GM20431 (cell line): ENCODE measurements around the gene KYAT1.
"Not testable (repeated sequence)": the region's sequence is repeated elsewhere in the genome, so short reads cannot be mapped to it uniquely, and the experiment has no call there.

Experiments used
- in situ Hi-C: fragments of 300-500 bp; cut with MseI, MboI; formaldehyde crosslinking; loops from one replicate; pipeline ENCODE4 v1.15.0; 2020; ENCODE audit warnings: low sequenced_read_pairs; ENCODE audit not compliant: unreplicated experiment

KYAT1 gene

GRCh38 chr9:128845186-128845931 lies 36.4 kb downstream of the KYAT1 start:
- in situ Hi-C loops: no loop called here

DNA sequence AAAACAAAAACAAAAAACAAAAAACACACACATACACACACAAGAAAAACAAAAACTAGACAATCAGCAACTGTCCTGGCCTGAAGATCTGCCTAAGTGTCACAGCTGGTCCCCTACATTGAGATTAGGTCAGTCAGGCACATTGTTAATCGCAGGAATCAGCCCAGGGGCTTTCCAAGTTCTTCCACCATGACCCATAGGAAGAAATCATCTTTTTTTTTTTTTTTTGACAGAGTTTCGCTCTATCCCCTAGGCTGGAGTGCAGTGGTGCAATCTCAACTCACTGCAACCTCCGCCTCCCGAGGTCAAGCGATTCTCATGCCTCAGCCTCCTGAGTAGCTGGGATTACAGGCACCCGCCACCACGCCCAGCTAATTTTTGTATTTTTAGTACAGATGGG lies 38.6 kb downstream of the KYAT1 start:
- in situ Hi-C loops: not testable (repeated sequence)

GRCh38 chr9:128841694-128842492 lies 39.9 kb downstream of the KYAT1 start:
- in situ Hi-C loops: no loop called here

DNA sequence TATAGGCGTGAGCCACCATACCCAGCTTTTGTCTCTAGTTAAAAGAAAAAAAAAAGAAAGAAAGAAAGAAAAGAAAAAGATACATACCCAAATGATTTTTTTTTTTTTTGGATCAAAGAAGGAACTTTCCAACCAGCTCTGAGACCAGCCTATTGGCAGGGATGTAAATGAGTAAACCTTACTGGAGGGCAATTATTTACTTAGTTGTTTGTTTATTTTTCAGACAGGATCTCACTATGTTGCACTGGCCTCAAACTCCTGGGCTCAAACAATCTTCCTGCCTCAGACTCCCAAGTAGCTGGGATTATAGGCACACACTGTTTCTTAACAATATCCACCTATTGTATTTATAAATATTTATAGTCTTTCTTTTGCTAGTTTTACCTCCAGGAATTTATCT lies 41.2 kb downstream of the KYAT1 start:
- in situ Hi-C loops: no loop called here

- in situ Hi-C loops: no loop called here
Observed at GRCh38 chr9:128838338-128838737, 43.4 kb downstream of the KYAT1 start.

GRCh38 chr9:128836509-128837145 lies 45.1 kb downstream of the KYAT1 start:
- in situ Hi-C loops: no loop called here

DNA sequence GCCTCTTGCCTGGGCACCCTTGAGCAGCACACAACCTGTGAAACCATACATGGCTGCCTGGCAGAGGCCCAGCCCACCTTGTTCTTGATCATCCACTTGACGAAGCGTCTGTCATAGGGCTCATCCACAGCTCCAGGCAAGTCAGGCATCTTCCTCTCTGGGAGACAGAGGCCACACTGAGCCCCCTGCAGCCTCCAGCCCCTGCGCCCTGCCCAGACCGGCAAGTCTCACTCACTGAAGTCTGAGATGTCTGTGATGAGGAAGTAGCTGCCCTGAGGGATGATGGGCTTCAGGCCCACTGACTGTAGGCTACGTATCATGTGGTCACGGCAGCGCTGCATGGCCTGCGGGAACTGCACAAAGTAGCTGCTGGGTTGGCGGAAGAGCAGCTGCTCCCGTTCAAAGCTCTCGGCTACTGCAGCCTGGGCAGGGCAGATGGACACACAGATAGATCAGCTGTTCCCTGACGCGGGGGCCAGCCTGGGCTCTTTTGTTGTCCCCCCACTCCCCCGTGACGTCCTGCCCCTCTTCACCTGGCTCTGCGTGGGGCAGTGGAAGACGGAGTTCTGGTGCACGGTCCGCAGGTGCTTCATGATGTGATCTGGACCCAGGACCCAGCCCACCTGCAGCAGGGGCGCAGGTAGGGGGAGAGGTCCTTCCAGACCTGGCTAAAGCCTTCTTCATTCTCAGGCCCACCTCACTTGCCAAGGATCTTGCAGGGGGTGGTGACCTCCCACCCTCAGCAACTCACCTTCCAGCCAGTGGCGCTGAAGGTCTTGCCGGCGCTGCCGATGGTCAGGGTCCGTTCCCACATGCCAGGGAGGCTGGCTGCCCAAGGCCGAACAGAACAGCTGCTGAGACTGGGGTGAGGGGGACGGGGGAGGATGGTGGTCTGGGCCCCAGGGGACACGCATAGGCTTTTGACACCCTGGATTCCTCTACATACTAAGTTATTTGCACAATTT lies 46.2 kb downstream of the KYAT1 start:
- in situ Hi-C loops: no loop called here

DNA sequence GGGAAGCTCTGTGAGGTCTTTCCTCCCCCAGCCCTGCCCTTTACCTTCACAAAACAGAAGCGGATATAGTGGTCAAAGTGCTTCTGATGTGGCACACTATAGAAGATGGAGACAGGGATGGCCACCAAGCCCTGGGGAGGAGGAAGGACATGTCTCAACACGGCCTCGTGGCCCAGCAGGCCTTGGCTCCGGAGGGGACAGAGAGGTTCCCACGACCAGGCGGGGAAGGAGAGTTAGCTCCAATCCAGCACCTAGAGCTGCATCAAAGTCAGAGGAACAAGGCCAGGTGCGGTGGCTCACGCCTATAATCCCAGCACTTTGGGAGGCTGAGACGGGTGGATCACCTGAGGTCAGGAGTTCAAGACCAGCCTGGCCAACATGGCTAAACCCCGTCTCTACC lies 48.1 kb downstream of the KYAT1 start:
- in situ Hi-C loops: no loop called here

GRCh38 chr9:128829477-128830251 lies 52.1 kb downstream of the KYAT1 start, which contains the start of gene SPOUT1:
Gene SPOUT1 (minus strand): TSS chr9:128829794. CDS start chr9:128829780, 14 bp downstream.
- in situ Hi-C loops: no loop called here

DNA sequence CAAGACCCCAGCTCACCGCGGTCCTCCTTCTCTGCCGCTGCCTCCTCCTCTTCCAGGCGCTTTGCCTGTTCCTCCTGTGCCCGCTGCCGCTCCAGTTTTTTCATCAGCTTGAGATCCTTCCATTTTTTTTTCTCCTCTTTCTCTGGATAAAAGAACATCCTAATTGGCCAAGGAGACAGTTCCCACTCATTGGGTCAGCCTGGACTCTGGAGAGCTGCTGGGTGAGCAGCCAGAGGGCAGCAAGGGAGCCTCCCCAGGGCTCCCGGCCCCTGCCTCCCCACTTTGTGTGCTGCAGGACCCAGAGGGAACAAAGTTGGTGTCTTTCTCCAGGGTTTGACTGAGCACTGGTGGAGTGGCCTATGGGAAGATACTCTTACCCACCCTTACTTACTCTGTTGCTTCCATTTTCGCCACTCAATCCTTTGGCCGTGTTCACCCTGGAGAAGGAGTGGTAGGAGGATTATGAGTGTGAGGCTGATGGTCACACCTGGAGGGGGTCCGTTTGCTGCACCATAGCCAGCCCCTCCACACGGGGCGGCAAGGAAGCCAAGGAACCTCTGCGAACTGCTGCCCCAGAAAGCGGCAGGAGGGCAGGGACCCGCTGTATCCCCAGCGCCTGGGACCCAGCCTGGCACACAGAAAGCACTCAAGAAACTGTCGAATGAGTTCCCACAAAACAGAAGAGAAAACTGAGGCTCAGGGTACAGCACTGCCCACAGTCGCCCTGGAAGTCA lies 52.9 kb downstream of the KYAT1 start:
- in situ Hi-C loops: no loop called here

GRCh38 chr9:128828267-128828666 lies 53.5 kb downstream of the KYAT1 start:
- in situ Hi-C loops: no loop called here

- in situ Hi-C loops: no loop called here
Observed at GRCh38 chr9:128825923-128826700, 55.6 kb downstream of the KYAT1 start.

DNA sequence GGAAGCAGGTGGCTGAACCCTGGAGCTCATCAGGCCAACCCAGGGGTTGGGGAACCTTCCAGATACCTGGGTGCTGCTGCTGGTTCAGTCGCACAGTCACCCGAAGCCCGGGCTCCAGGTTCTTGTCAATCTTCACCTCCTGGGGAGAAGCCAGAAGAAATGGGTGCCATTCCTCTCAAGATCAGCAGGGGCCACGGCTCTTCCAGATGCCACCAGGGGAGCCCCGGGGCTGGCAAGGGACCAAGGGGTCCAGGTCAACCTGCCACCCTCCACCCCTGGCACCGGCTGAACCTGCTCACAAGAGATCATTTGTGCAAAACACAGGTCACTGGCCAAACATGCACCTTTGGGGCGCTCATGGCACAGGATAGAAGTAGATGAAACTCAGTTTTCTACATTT lies 56.8 kb downstream of the KYAT1 start:
- in situ Hi-C loops: no loop called here

GRCh38 chr9:128823903-128824406 lies 57.8 kb downstream of the KYAT1 start:
- in situ Hi-C loops: no loop called here

GRCh38 chr9:128823362-128823902 lies 58.3 kb downstream of the KYAT1 start:
- in situ Hi-C loops: no loop called here

GRCh38 chr9:128822407-128823042 lies 59.2 kb downstream of the KYAT1 start:
- in situ Hi-C loops: no loop called here
